CD4-positive, alpha-beta T cell treated with Interferon alpha-2 for 1 hour (primary cell): ENCODE measurements around the gene UVRAG.
"Not testable (repeated sequence)": the region's sequence is repeated elsewhere in the genome, so short reads cannot be mapped to it uniquely, and the experiment has no call there.

Source experiments
- DNase-seq, 2 donors: peaks; one replicate each; pipeline ENCODE4 v3.0.0-alpha.2; 2020 to 2022

UVRAG gene

DNA sequence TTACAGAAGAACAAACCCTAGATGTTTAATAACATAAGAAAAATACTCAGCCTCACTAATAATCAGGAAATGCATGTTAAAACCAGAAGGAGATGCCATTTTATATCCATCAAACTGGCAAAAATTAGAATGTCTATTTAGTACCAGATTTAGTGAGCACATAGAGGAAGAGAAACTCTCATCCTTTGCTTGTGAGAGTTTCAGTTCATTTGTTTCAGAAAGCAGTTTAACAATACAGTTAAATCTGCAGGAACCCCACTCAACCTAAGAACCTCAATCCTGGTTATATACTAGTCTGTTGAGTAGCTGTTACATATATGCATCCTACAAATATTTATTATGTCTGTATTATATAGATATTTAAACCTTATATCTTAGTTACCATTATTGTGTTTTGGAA is 218.7 kb downstream of the UVRAG start:
- DNase-seq = no peak

DNA sequence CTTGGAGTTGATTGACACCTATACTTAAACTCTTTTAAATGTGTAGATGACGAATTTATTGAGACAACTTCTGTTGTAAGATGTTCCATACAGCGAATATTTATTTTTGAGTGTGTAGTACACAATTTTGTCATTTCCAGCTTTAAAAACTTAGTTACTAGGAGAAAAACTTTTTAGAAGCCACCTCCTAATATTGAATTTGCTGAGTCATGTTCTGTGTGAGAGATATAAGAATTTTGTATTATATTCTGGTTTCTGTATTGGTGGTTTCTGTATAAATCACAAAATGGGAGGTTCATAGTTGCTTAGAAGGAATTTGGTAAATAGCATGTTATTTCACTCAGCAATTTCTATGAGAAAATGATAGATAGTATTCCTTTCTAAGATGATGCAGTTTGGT is 220.0 kb downstream of the UVRAG start:
- no peak for DNase-seq

GRCh38 chr11:76038608-76039007 is 223.6 kb downstream of the UVRAG start:
- DNase-seq = no peak

- DNase-seq = no peak
These were observed 226.2 kb downstream of the UVRAG start for GRCh38 chr11:76041208-76041607.

GRCh38 chr11:76044750-76045320 is 229.8 kb downstream of the UVRAG start:
- DNase-seq = no peak

DNA sequence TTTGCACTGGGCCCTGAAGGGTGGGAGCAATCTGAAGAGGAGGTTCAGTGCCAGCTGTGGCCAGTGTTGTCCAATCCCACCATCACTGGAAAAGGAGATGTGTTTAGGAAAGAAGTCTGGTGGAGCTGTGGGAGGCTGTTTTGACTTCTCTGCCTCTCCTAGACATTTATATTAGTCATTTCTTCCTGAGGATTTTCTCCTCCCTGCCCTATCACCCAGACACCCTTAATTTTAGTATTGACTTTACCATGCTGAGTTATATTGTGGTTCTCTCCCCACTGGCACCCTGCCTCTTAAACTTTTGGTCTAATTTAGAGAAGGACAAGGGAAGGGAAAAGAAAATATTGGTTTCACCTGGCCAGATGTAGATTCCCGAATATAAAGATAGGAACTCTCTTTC is 232.2 kb downstream of the UVRAG start:
- no peak for DNase-seq

DNA sequence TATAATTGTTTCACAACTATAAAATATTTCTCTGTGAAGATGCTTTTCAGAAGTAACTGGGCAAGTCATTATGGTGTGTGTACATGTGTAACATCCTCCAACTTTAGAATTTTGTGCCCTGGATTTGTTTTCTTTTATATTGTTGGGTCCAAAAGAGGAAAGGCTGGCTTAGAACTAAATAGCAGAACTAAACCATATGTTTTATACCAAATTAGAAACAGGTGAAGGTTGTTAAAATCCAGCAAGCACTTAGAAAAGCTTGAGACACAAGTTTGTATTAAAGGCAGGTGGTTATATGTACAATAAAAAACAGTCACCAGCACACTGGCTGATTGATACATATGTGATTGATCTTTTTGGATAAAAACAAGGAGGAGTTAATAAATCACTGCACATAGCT is 232.8 kb downstream of the UVRAG start:
- DNase-seq = no peak

DNA sequence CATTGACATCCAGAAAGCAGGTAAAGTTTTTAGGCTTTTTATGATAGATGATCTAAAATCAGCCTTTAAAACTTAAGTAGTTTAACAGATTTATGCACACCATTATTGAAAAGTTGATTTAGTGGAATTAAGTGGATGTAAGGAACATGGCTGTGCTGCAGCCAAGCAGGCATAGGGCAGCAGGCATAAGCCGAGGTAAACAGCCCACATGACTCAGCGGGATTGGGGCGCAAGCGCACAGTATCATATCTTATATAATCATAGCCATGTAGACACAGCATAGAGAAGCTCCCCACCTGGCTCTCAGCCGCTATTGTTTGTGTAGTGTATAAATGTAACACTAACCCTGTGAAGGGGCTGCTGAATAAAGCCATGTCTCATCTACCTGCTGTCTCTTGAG is 233.8 kb downstream of the UVRAG start:
- peak in 1 of 2 donors; percentile 31 for DNase-seq

DNA sequence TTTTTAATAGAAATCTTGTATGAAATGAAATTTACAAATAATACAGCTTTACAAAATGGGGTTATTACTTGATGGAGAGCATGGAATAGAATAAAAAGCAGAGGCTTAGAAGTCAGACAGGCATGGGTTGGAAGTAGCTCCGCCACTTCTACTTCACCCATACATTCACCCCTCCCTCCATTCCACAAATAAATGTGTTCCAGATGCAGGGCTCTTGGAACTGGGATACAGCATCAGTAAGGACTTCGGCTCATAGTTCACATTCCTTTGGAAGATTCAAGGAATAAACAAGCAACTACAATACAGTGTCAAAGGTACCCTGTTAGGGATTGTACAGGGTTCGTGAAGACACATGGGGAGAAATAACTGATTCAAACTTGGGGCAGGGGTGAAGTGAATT is 234.5 kb downstream of the UVRAG start:
- DNase-seq = no peak

- DNase-seq = no peak
These were observed 236.9 kb downstream of the UVRAG start for GRCh38 chr11:76051937-76052336.

GRCh38 chr11:76054330-76054729 is 239.3 kb downstream of the UVRAG start:
- DNase-seq = no peak

DNA sequence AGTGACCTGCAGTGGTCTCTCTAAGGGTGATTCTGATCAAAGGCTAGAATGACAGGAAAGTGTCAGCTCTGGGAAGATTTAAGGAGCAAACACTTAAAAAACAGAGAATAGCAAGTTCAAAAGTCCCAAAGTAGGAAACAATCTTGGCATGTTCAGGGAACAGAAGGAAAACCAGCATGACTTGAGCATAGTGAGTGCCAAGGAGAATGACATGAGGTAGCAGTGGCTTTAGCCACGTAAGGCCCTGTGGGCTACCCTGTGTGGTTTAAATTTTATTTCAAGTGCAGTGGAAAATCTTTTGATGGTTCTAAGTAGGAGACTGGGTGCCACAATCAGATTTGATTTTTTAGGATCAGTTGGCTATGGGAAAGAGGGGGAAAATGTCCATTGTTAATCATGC is 241.9 kb downstream of the UVRAG start:
- DNase-seq = no peak

GRCh38 chr11:76060475-76061036 is 245.5 kb downstream of the UVRAG start:
- not testable (repeated sequence) for DNase-seq

DNA sequence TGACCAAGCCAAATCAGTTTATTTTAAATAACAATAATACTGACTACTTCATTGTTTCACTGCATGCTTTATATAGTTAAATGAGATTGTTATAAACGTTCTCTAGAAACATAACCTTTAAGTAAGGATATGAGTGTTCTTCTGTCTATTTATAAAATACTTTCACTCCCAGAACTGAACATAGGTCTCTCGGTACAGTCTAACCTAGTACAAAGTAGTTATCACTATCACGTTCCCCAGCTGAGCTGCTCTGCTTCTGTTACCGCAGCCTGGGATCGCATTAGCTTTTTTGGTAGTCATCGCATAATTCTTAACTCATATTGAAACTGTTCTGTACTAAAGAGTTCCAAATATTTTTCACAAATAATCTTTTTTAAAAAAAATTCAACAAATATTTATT is 247.7 kb downstream of the UVRAG start:
- no peak for DNase-seq

GRCh38 chr11:76064192-76064591 is 249.2 kb downstream of the UVRAG start:
- no peak for DNase-seq

DNA sequence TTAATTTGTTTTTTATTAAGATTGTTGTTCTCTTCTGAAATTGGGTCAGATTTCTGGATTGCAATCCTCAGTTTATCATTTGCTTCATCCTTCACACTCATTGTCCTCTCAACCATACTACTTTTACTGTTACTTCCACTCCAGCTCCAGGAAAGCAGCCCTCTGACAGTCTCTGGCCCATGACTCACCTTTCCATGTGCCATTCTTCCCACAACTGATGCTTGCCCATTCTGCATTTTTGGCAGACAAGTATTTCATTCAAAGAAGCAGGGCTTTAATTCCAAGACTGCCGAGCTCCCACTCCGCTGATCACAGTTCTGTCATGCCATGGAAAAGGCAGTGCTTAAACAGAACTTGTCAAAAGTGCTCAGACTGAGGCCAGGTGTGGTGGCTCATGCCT is 252.1 kb downstream of the UVRAG start:
- no peak for DNase-seq

DNA sequence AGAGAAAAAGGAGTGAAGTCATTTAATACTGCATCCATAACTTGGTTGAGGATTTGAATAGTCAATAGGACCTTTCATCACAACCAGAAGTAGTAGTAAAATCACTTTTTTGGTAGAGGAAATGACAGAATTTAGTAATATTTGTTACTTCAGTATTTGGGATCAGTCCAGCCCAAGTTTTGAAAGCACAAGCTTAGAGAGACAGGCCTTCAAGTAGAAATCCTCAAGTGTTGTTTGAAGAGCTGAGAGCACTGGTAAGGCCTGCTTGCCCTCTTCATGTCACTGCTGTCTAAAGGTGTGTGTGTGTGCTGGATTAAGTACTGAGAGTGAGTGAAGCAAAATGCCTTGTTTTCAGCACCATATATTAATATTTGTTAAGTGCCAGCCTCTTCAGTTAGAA is 254.0 kb downstream of the UVRAG start:
- DNase-seq = no peak

DNA sequence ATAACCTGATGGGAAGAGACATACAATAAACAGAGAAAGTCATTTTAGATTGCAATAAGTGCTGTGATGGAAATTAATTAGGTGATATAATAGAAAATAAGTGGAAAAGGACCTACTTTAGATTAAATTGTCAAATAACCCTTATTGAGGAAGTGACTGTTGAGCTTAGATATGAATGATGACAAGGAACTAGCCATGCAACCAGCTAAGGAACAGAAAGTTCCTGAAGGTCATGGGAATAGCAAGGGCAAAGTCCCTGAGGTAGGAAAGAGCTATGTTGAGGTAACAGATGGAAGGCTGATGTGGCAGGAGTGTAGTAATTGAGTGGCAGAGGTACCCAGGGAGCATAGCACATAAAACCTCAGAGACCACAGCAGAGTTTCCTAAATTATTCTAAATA is 256.1 kb downstream of the UVRAG start:
- DNase-seq = no peak

- DNase-seq = no peak
These were observed 258.7 kb downstream of the UVRAG start for GRCh38 chr11:76073724-76074123.

DNA sequence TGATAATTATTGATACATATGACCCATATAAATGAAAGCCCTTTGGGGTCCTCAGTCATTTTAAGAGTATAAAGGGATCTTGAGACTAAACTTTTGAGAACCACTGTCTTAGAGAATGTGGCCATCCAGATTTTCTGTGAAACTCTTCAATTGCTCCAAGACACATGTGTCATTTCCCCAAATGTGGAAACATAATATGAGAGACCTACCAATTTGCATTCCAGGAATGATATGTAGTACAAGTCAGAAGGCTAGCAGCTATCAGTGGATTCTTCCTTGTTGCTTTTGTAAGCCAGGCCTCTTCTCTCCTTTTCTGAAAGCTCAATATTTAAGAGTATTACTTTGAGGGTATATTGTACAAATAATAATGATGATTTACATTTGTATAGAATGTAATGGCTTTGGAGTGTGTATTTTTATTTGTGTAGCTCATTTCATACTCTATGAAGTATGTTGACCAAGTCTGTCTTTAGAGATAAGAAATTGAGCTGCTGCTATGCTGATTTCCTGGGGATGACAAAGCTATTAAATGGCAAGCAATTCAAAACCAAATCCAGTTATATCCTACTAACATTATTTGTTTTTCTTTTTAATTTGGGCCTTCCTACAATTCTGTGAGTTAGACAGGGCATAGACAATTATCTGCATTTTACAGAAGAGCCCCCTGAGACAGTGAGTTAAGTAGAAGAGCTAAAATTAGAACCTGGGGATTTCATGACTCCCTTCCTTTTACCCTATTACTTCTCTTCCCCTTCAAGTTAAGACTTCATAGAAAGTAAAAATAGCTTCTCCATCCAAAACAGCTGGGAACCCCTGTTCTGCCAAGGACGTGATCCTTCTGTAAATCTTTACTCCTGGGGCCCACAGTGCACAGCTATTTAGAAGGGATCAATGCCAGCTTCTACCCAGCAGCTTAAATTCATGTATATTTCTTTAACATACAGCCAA is 259.4 kb downstream of the UVRAG start:
- DNase-seq = no peak

GRCh38 chr11:76075716-76076115 is 260.7 kb downstream of the UVRAG start:
- DNase-seq = no peak

DNA sequence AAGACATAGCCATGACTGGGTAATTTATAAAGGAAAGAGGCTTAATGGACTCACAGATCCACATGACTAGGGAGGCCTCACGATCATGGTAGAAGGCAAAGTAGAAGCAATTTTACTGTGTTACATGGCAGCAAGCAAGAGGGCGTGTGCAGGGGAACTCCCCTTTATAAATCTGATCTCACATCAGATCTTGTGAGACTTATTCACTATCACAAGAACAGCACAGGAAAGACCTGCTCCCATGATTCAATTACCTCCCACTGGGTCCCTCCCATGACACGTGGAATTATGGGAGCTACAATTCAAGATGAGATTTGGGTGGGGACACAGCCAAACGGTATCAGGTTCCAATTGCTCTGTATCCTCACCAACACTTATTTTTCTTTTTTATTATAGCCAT is 261.2 kb downstream of the UVRAG start:
- DNase-seq = not testable (repeated sequence)

DNA sequence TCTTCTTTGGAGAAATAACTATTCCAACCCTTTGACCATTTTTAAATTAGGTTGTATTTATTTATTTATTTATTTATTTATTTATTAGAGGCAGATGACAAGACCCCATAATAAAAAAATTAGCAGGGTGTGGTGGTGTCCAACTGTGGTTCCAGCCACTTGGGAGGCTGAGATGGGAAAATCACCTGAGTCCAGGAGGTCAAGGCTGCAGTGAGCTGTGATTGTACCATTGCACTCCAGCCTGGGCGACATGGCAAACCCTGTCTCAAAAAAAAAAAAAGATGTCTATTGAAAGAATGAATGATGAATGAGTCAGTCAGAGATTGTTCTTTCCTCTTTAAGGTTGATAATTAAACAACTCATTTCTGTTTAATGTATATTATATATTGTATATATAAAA is 261.7 kb downstream of the UVRAG start:
- no peak for DNase-seq

- DNase-seq = no peak
These were observed 262.7 kb downstream of the UVRAG start for GRCh38 chr11:76077575-76078150.
